HG02642 (cell line): ENCODE measurements around the gene EML4.
"Not testable (repeated sequence)": the region's sequence is repeated elsewhere in the genome, so short reads cannot be mapped to it uniquely, and the experiment has no call there.

Source experiments
- ATAC-seq: cut with Tn5 transposase; IDR thresholded peaks from one replicate; pipeline ENCODE4 v1.9.1; 2021; ENCODE audit warnings: mild to moderate bottlenecking; ENCODE audit not compliant: unreplicated experiment, poor library complexity

EML4 gene, protein sequence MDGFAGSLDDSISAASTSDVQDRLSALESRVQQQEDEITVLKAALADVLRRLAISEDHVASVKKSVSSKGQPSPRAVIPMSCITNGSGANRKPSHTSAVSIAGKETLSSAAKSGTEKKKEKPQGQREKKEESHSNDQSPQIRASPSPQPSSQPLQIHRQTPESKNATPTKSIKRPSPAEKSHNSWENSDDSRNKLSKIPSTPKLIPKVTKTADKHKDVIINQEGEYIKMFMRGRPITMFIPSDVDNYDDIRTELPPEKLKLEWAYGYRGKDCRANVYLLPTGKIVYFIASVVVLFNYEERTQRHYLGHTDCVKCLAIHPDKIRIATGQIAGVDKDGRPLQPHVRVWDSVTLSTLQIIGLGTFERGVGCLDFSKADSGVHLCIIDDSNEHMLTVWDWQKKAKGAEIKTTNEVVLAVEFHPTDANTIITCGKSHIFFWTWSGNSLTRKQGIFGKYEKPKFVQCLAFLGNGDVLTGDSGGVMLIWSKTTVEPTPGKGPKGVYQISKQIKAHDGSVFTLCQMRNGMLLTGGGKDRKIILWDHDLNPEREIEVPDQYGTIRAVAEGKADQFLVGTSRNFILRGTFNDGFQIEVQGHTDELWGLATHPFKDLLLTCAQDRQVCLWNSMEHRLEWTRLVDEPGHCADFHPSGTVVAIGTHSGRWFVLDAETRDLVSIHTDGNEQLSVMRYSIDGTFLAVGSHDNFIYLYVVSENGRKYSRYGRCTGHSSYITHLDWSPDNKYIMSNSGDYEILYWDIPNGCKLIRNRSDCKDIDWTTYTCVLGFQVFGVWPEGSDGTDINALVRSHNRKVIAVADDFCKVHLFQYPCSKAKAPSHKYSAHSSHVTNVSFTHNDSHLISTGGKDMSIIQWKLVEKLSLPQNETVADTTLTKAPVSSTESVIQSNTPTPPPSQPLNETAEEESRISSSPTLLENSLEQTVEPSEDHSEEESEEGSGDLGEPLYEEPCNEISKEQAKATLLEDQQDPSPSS

DNA sequence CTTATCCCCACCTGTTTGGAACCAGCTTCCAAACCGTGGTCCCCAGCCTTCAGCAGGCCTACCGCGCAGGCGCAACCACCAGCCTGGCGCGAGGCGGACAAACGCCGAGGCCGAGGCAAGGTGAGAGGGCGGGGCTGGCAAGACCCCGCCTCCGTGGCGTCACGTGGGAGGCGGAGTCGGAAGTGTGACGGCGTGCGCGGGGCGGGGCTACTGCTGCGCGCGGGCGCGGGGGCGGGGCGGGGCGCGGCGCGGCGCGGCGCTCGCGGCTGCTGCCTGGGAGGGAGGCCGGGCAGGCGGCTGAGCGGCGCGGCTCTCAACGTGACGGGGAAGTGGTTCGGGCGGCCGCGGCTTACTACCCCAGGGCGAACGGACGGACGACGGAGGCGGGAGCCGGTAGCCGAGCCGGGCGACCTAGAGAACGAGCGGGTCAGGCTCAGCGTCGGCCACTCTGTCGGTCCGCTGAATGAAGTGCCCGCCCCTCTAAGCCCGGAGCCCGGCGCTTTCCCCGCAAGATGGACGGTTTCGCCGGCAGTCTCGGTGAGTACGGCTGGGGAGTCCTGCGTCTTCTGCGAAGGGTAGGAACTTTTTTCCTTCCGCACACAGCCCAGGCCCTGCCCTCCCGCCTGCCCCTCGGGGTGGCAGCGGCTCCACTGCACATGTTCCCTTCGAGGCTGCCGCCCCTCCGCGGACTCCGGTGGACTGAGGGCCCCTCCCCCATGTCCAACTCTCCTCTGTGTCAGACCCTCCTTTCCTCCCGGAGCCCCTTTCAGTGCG is at the start of gene EML4:
EML4 (plus strand) TSS at position 254 of the 774 bp plus-strand sequence; CDS start at position 513, 259 bp downstream.
- ATAC-seq, result peak; percentile 90

DNA sequence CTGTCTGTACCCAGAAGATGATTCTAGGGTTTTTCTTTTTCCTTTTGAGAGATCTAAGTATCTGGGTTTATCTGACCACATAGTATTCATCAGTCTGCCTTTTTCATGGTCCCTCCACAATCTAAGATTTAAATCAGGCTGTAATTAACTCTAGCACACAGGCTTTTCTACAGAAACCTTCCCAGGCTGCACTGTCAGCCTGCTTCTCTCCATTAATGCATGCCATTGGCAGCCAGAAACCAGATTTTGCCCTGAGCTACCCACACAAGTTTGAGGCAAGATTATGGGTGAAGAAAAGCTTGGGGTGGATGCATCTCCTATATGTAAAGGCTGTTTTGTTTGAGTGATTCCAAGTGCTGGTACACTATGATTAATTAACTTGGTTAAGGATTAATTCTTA is 45.7 kb upstream of the EML4 start:
- no peak for ATAC-seq

DNA sequence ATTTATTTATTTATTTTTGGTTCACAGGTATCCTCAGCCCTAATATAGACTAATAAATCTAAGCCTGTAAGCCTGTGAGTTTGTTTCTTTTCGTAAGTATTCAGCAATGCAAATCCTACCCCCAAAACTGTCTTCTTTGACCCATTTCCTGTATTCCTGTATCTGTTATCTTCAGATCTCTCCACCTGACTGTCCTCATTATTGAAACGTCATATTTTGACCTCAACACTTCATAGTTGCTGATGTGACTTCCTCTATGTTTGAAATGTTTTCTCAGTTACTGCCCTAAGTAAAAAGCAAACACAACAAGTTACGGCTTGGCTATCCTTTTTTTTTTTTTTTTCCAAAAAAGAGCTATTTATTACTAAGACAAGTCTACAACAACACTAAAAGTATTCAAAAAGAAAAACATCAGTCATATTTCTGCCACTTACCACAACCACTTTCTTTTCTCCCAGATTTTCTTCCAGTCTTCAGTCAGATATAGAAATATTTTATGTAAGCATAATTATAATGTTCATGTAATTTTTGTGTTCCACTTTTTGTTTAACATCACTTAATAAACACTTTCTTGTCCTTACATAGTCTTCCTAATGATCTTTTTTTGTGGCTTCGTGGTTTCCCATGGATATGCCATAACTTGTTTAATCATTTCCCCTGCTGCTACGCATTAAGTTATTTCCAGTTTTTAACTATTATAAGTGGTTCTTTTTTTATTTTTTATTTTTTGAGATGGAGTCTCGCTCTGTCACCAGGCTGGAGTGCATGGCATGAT is 45.0 kb upstream of the EML4 start:
- peak; percentile 49 for ATAC-seq

DNA sequence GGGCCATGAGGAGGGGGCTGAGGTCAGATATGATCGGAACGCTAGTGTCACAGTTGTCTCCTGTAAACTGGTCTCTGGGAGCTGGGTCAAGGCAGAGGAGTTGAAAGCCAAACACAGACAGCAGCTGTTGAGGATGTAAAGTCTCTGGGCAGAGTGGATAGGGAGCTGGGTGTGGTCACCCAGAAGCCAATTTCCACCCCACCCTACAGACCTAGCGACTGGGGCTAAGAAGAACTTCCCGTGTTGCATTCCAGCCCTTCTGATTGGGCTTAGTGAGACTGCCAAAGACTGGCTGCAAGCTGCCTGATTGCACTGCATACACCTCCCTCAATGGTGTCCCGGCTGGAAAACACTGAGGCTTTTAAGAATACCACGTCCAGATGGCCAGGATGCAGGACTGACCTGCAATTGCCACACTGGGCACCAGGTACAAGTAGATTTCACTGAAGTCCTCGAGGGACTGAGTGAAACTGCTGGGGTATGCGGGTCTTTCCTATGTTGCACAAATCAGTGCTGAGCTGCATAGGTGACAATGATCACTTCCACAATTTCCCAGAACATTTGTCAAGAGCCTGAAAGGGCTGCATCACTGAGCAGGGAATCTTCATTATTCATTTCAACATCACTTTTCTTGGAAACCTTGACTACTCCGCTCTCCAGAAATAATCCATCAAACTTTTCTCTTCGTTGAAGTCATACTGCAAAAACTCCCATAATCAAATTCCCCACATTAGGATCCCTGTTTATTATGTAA is 43.1 kb upstream of the EML4 start:
- no peak for ATAC-seq

DNA sequence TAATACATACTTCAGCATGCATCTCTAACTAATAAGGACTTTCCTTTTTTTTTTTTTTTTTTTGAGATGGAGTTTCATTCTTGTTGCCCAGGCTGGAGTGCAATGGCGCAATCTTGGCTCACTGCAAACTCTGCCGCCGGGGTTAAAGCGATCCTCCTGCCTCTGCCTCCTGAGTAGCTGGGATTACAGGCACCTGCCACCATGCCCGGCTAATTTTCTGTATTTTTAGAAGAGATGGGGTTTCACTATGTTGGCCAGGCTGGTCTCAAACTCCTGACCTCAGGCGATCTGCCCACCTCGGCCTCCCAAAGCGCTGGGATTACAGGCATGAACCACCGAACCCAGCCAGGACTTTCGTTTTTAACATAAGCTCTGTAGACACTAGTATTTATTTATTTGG is 42.3 kb upstream of the EML4 start:
- ATAC-seq, result not testable (repeated sequence)

DNA sequence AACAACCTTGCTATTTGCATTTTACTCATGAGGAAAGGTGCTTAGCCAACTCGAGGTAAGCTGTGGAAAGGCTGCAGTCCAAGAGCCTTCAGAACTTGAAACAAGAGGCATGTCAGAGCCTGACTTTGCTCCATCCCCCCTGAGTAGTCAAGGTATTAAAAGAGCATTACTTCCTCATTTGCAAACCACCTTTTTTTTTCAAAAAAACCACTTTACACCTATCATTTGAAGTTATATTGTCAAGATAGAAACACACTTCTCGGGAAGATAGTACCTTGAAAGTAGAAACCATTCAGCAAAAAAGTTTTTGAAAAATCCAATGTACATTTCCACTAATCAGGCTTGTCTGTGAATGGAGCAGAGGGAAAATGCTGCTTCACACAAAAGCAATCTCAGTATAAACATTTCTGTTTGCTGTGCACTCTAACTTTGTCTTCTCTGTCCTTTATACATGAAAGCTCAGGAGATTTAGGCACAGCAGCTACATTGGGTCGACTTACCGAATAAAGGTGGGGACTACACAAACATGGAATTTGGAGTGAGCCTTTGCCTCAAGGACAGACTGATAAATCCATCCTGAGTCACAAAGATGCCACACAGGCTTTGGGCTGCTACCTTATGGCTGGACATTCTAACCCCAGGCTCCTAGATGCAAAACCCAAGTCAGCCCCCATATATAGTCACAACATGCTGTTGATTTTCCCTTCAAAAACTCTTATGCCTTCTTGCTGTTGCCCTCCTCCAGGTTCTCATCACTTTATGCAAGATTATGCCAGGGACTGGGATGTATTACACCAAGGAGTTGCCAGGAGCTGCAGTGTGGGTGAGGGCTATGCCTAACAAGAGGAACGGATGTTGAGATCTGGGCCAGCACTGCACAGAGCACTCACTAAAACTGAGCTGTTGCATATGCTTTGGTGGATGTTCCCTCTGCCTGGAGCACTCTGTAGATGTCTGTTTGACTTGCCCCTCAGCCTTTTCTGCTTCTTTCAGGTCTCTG is 41.4 kb upstream of the EML4 start:
- ATAC-seq, result peak; percentile 61

DNA sequence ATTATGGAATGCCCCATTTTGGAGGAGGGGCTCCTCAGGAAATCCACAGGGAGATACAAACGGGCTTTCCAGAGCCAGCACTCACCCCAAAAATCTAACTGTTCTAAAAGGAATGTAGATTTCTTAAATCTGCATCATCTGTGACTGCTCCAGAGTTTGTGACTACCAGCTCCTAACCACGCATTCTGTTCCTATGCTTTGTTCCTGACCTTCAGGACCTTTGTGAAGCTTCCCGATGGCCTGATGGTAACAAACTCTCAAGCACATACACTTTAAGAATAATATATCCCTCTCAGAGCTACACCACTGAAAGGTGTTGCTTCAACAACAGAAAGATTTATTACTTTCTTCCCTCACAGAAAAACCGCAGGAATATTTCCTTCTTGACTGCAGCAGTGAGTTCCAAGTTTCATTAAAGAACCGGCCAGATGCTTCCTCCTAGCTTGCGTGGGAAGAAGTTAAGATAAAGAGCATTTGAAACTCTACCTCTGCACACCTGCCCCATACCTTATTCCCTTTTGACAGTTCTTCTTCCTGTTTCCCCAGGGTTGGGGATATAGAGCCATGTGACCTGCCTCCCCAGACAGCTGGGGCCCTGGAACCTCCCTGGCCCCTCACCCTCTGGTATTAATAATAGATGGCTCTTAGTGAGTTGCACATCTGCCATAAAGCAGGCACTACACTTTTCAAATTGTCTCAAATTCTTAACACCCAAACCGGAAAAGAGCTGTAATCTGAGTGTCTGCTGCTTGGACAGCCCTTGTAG is 40.2 kb upstream of the EML4 start:
- peak; percentile 30 for ATAC-seq

DNA sequence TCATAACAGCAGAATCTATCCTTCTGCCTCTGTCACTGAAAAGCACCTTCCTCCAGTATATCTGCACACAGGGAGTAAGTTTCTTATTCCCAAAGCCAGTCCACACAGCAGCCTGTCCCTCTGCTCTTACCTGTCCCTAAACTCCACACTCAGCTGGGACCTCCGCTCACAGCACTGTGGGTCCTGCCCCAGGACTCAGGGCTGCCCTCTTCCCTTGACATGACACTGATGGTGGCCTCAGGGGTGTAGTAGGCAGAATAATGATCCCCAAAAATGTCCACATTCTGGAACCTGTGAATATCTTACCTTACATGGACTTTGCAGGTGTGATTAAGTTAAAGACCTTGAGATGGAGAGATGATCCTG is 39.7 kb upstream of the EML4 start:
- ATAC-seq, result no peak

DNA sequence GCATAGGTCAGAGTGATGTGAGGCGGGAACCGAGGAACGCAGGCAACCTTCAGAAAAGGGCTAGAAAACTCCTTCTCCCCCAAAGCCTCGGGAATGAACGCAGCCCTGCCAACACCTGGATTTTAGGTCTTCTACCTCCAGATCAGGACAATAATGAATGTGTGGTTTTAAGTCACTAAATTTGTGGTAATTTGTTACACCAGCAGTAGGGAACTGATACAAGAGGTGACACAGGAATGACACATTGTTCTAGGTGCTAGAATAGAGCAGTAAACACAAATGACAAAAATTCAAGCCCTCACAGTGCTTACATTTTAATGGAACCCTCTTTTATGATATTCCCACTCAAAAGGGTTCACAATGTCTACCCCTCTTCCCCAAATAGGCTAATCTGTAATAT is 39.2 kb upstream of the EML4 start:
- ATAC-seq, result no peak

DNA sequence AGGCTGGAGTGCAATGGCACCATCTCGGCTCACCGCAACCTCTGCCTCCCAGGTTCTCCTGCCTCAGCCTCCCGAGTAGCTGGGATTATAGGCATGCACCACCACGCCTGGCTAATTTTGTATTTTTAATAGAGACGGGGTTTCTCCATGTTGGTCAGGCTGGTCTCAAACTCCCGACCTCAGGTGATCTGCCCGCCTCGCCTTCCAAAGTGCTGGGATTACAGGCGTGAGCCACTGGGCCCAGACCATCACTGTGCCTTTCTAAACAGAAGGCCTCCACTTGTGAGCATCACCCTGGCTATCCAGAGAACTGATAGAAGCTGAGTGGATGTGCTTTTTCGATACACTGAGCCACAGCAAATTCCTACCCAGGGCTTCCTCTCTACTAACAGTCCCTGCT is 38.3 kb upstream of the EML4 start:
- not testable (repeated sequence) for ATAC-seq

DNA sequence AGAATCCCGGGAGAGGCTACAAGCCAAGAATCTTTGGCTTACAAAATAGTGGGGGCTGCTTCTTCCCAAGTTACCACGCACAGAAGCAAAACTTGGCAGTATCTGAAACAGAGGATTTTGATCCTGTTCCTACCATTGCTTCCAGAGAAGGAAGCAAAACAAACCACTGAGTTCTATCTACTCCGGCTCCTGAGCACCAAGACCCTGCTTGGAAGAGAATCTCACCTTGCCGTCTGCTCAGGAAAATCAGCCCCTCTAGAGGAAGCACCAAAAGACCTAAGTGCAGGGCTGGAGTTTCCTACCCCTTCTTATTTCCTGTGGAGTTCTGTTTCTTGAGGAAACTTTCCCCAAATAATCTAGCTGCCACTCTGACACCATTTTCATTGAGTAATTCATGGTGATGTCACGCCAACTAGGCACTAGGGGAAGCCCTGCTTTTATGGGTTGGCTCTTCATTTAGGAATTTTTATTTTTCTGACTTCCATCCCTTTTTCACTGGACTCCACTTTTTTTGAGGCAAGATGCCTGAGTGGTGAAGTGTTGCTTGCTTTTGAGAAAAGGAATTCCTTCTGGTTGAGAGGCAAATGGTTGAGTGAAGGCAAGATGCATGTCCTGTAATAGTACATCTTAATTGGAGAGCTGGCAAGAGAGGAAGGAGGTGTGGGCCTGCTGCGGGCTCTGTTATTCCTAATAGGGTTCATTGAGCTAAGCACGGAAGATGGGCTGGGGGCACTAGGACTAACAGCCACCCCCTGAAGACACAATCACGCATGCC is 36.8 kb upstream of the EML4 start:
- ATAC-seq, result no peak

DNA sequence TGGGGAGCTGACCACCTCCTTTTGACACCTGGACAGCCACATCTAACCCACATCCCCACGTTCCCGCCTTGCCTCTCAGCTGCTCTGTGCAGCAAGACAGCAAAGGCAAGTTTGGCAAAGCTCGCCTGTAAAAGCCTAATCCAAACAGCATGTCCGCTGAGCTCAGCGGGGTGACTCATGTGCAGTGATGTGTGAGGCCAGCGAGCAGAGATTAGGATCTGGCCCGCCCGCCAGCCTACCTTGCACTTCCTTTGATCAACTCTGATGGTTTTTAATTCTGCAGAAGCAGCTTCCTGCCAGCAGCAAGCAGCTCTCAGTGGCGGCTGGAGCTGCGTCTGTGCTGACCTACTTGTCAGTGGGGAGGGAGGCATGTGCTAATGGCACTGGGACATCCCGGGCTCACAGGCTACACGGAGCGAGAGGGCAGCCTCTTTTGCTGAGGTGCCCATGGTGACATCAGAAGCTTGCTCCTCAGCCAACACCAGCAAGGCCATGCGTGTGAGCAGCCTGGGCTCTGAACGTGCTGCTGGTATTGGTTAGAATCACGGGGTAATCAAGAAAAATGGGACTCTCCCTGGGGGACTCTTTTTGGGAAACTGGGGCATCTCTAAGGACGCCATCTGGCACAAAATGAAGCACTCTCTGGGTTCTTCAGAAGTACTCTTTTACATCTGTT is 36.0 kb upstream of the EML4 start:
- ATAC-seq, result peak; percentile 78

DNA sequence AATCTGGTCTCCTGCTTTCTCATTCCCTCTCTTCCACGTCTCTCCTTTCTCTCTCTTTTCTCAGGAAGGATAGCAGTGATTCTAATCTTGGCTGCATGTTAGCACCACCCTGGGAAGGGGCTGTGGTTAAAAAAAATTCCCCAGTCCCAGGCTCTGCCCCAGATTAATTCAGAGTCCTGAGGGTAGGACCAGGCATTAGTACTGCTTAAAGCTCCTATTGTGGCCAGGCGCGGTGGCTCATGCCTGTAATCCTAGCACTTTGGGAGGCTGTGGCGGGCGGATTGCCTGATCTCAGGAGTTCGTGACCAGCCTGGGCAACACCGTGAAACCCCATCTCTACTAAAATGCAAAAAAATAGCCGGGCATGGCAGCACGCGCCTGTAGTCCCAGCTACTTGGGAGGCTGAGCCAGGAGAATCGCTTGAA is 35.4 kb upstream of the EML4 start:
- ATAC-seq, result no peak

DNA sequence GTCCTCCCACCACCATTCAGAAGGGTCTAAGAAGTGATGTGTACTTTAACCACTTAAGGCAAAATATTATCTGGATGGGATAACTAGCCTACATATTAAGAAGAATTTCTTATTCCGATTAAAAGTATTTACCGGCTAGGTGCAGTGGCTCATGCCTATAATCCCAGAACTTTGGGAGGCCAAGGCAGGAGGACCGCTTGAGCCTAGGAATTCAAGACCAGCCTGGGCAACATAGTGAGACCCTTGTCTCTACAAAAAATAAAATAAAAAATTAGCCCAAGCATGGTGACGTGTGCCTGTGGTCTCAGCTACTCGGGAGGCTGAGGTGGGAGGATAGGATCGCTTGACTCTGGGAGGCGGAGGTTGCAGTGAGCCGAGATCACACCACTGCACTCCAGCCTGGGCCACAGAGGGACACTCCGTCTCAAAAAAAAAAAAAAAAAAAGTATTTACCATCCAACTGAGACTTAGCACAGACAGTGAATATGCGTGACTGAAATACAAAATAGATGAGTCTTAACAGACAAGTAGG is 34.7 kb upstream of the EML4 start:
- ATAC-seq, result not testable (repeated sequence)
